ENCODE data around the gene PLS3. TPM values are rescaled to one million over a fixed set of nuclear protein-coding genes. Genes with fewer than 3 reads are reported as not detected.
A peak's percentile ranks its signal among the peaks of the same experiment; 100 is the strongest.

The PLS3 gene
- total RNA-seq, 1 donor from 2014 or later = 286 TPM

DNA sequence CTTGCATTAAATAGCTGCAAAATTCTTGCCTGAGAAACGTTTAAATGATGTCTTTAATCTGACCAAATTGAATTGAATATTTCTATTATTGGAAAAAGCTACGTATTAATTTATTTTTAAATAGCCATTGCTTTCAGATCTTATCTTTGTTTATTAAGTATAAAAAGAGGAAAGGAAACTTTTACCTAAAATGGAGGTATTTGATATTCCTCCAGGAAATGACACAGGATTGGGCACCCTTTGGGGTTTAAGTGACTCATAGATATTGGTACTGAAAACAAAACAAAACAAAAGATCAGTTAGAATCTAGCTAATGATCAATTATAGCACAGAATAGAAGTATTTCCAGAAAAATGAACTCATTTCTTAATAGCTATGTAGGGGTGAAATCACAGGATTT is 34.1 kb downstream of the PLS3 start:
- TF ChIP-seq, protein P1, sequence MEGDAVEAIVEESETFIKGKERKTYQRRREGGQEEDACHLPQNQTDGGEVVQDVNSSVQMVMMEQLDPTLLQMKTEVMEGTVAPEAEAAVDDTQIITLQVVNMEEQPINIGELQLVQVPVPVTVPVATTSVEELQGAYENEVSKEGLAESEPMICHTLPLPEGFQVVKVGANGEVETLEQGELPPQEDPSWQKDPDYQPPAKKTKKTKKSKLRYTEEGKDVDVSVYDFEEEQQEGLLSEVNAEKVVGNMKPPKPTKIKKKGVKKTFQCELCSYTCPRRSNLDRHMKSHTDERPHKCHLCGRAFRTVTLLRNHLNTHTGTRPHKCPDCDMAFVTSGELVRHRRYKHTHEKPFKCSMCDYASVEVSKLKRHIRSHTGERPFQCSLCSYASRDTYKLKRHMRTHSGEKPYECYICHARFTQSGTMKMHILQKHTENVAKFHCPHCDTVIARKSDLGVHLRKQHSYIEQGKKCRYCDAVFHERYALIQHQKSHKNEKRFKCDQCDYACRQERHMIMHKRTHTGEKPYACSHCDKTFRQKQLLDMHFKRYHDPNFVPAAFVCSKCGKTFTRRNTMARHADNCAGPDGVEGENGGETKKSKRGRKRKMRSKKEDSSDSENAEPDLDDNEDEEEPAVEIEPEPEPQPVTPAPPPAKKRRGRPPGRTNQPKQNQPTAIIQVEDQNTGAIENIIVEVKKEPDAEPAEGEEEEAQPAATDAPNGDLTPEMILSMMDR (conservative IDR thresholded peaks at IDR 0.05) = no peak
- Mint-ChIP-seq H3K9me3 (no peaks in the 10 kb centered on the region), H3K27ac (ENCODE audit: unreplicated experiment) (no peak overlapping the region), H3K4me1 (peaks cover 57% of the 10 kb centered on the region), H3K4me3 (no peak overlapping the region), H3K27me3 (ENCODE audit: low read depth) (no peaks in the 10 kb centered on the region), H3K36me3 (ENCODE audit: low read depth) (peaks cover 2% of the 10 kb centered on the region)
- no peak for DNase-seq (ENCODE audit: low read depth, low spot score)

DNA sequence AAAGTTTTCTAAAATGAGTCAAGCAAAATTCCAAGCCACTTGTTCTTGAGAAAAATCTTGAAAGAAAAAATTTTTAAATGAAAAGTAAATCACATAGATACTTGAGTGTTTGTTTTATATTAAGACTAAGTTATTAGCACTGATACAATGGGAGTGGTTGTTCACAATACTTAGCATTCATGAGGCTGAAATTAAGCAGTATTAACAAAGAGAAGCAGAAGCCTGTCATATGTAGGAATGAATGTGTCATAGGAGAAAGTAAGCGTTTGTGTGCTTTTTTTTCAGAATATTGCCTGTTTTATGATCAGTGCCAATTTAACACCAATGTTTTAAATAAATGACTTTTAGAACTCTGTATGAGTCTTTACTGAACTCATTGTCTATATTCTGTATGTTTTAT is 37.6 kb downstream of the PLS3 start:
- H3K4me1 Mint-ChIP-seq = peaks cover 46% of the 10 kb centered on the region
- H3K4me3 Mint-ChIP-seq = no peak overlapping the region
- H3K36me3 Mint-ChIP-seq (ENCODE audit: low read depth) = peaks cover 7% of the 10 kb centered on the region
- H3K27me3 Mint-ChIP-seq (ENCODE audit: low read depth) = no peaks in the 10 kb centered on the region
- DNase-seq (ENCODE audit: low read depth, low spot score) = no peak
- TF ChIP-seq, protein P1 (conservative IDR thresholded peaks at IDR 0.05) = no peak
- H3K9me3 Mint-ChIP-seq = no peaks in the 10 kb centered on the region
- H3K27ac Mint-ChIP-seq (ENCODE audit: unreplicated experiment) = no peak overlapping the region

DNA sequence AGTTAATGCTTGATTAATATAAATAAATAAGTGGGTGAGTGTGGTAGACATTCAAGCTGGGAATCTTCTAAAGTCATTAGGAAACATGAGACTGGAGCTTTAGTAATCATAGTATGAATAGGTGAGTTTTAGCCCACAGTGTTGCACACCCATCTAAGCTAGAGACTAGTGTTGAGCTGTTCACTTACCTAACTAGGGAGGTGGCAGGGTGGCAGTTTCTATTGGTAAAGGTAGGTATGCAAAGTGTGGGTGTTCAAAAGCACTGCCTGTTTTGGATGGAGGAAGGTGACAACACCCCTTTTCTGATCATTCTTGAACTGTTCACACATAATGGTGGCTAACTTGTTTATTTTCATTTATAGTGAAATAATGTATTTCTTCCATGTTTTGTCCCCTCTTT is 41.3 kb downstream of the PLS3 start:
- peaks cover 7% of the 10 kb centered on the region for H3K36me3 Mint-ChIP-seq (ENCODE audit: low read depth)
- H3K9me3 Mint-ChIP-seq = no peaks in the 10 kb centered on the region
- TF ChIP-seq, protein P1 (conservative IDR thresholded peaks at IDR 0.05) = no peak
- peaks cover 29% of the 10 kb centered on the region for H3K4me1 Mint-ChIP-seq
- no peaks in the 10 kb centered on the region for H3K27me3 Mint-ChIP-seq (ENCODE audit: low read depth)
- no peak overlapping the region for H3K4me3 Mint-ChIP-seq
- DNase-seq (ENCODE audit: low read depth, low spot score) = no peak
- no peak overlapping the region for H3K27ac Mint-ChIP-seq (ENCODE audit: unreplicated experiment)

DNA sequence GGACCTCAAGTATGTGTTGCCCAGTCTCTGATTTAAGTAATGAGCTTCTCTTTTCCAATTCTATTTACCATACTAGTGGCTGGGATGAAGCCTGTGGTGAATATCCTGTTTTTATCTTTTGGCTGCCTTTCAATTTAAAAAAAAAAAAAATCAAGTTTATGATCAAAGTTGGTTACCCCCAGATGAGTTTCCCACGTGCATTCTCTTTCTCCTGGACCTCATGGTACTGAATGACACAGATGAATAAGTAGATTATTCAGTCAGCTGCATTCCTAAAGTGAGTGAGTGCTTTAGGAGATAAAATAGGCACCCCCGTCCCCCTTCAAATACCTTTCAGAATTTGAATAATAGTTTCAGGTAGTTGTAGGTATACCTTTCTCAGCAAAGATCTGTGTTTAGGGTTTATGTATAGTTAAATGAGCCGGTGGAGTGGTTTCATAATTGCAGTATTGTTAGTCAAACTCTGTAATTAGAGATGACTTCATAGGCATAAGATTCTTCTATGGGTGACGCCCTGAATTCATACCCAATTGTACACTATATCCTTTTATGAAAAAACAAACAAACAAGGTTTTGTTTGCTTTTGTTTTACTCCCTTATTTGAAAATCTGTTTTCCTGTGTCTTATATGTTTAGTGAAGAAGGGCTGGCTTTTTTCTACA is 41.9 kb downstream of the PLS3 start:
- peaks cover 26% of the 10 kb centered on the region for H3K4me1 Mint-ChIP-seq
- TF ChIP-seq, protein P1 (conservative IDR thresholded peaks at IDR 0.05) = no peak
- H3K9me3 Mint-ChIP-seq = no peaks in the 10 kb centered on the region
- H3K36me3 Mint-ChIP-seq (ENCODE audit: low read depth) = peaks cover 7% of the 10 kb centered on the region
- H3K4me3 Mint-ChIP-seq = no peak overlapping the region
- no peak for DNase-seq (ENCODE audit: low read depth, low spot score)
- no peaks in the 10 kb centered on the region for H3K27me3 Mint-ChIP-seq (ENCODE audit: low read depth)
- no peak overlapping the region for H3K27ac Mint-ChIP-seq (ENCODE audit: unreplicated experiment)

DNA sequence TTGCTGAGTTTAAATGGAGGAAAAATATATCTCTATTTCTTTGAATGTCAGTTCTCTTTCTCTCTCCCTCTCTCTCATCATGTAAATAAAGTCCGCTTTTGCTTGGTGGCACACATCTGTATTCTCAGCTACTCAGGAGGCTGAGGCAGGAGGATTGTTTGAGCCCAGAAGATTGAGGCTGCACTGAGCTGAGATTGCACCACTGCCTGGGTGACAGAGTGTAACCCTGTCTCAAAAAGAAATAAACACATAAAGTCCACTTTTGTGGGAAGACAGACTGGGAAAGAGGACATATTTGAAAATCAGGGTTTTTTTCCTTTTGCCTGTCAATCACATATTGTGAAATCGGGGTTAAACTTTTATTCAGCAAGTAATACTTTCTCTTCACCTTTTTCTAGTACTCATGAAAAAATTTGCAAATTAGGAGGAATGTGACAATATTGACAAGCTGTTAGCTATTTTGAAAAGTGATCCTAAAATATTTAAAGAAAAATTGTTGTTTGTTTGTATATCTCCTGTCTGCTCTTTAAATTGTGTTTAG is 42.6 kb downstream of the PLS3 start:
- TF ChIP-seq, protein P1 (conservative IDR thresholded peaks at IDR 0.05) = no peak
- DNase-seq (ENCODE audit: low read depth, low spot score) = no peak
- H3K4me1 Mint-ChIP-seq = peaks cover 20% of the 10 kb centered on the region
- no peaks in the 10 kb centered on the region for H3K27me3 Mint-ChIP-seq (ENCODE audit: low read depth)
- peaks cover 7% of the 10 kb centered on the region for H3K36me3 Mint-ChIP-seq (ENCODE audit: low read depth)
- H3K9me3 Mint-ChIP-seq = no peaks in the 10 kb centered on the region
- peak overlapping the region; percentile 74 for H3K27ac Mint-ChIP-seq (ENCODE audit: unreplicated experiment)
- H3K4me3 Mint-ChIP-seq = no peak overlapping the region

All from neural crest cell (in vitro differentiated cells).